ENCODE data around the gene SNN. TPM values are rescaled to one million over a fixed set of nuclear protein-coding genes. Genes with fewer than 3 reads are reported as not detected.

Gene SNN
- total RNA-seq, 1 donor from 2014 or later, result 14.4 TPM

- DNase-seq (ENCODE audit: low read depth), result no peak
Measured at GRCh38 chr16:11727796-11728543, 59.7 kb downstream of the SNN start.

Other genes starting within 250 kb of the SNN start
- gene LITAF, start 81.5 kb upstream of the SNN start, total RNA-seq, result 3.3 and 5.3 TPM in 2 replicates
- gene TXNDC11, start 74.4 kb downstream of the SNN start, total RNA-seq, result 24.5 and 33.8 TPM in 2 replicates
- gene ZC3H7A, start 128.8 kb downstream of the SNN start, total RNA-seq, result 28.2 and 48.2 TPM in 2 replicates
- 260 TPM in 2 replicates for gene RSL1D1, start 183.1 kb downstream of the SNN start, total RNA-seq
- gene GSPT1, start 247.5 kb downstream of the SNN start, total RNA-seq, result 104 and 111 TPM in 2 replicates